ENCODE results near the gene C1QTNF1. TPM values are rescaled to one million over a fixed set of nuclear protein-coding genes. Genes with fewer than 3 reads are reported as not detected.

C1QTNF1 gene
- total and polyA plus RNA-seq, 9 of the 15 experiments (the other 6 are each of a cell fraction or from before 2014, with no cell fraction given): 0.09 TPM; not detected in 8

- no peak overlapping the region for H3K4me2 ChIP-seq (ENCODE audit: insufficient read depth, low read length)
Observed at GRCh38 chr17:78990349-78991016, 33.5 kb upstream of the C1QTNF1 start.

More at GRCh38 chr17:78990349-78991016, 33.5 kb upstream of the C1QTNF1 start:
- WGBS (ENCODE audit: insufficient coverage, low coverage, missing lambda C conversion rate): 96% methylated on average over 19 of the region's 29 CpGs
- in situ Hi-C loops (cut with MboI): no loop called here
- 0 out of 2 replicates have a peak, but pooled peaks cover 5% of the 10 kb centered on the region for H4K20me1 ChIP-seq (replicated peaks; ENCODE audit: control insufficient read depth, insufficient read depth, low read length)
- ChIA-PET CTCF (ENCODE audit: low intra/inter-chr PET ratio) (no interaction called here), POLR2A (interaction anchor here (0.7 to 1.3 kb wide), 2 partner anchors 11 to 18 kb away, joined by 4 read pairs; no protein-coding TSS in a partner anchor)
- H3K9me1 ChIP-seq (ENCODE audit: control insufficient read depth, insufficient read depth, low read length): no peaks in the 10 kb centered on the region
- no peak overlapping the region for H2AFZ ChIP-seq (ENCODE audit: low read depth, low read length)
- H3K27ac ChIP-seq (ENCODE audit: extremely low read depth, low read depth, low read length): no peak overlapping the region
- no peaks in the 10 kb centered on the region for H3K9me3 ChIP-seq (replicated peaks; ENCODE audit: control insufficient read depth, insufficient read depth, low read depth, low read length)
- ATAC-seq (no peak), DNase-seq (ENCODE audit: extremely low read depth in 1 of 4, low spot score in 3 of 4) (no peak), FAIRE-seq (no peak)
- BruUV-seq (replicated peaks): no TSS peak
- no peak overlapping the region for H3K9ac ChIP-seq (ENCODE audit: insufficient read depth in 1 of 2, low read depth in 2 of 2, low read length in 2 of 2)
- no peak overlapping the region for H3K4me3 ChIP-seq
- H3K79me2 ChIP-seq (ENCODE audit: control insufficient read depth, insufficient read depth, low read length): no peaks in the 10 kb centered on the region
- no peaks in the 10 kb centered on the region for H3K27me3 ChIP-seq (ENCODE audit: control insufficient read depth in 2 of 2, insufficient read depth in 2 of 2, low read length in 2 of 2)
- peaks cover 58% of the 10 kb centered on the region; the same call in 2 of the 3 replicates for H3K36me3 ChIP-seq (ENCODE audit: control insufficient read depth, insufficient read depth, low read length)
- TF ChIP-seq BCL6 (CRISPR knock-in tag; IDR thresholded peaks at IDR 0.05): no peak
- TF ChIP-seq ZBTB33 (CRISPR knock-in tag; IDR thresholded peaks at IDR 0.05): 0 out of 2 replicates have a peak, but pooled peaks have one; percentile 32
- intact Hi-C loops (cut with micrococcal nuclease): no loop called here
- H3K4me1 ChIP-seq (replicated peaks in 1 of 2; ENCODE audit: control insufficient read depth in 2 of 2, insufficient read depth in 2 of 2, low read length in 2 of 2): peaks cover 25 to 37% of the 10 kb centered on the region in 2 experiments

Measured in K562 (cell line).